Activated naive CD8-positive, alpha-beta T cell treated with anti-CD3 and anti-CD28 coated beads, Interleukin-2, amount 10 ng/mL, durations not matched to agents 7 days and 5 days (primary cell): Measurements from ENCODE around the gene ATP11B. TPM values are rescaled to one million over a fixed set of nuclear protein-coding genes. Genes with fewer than 3 reads are reported as not detected.
"Not testable (repeated sequence)": the region's sequence is repeated elsewhere in the genome, so short reads cannot be mapped to it uniquely, and the experiment has no call there.

Source experiments
- ATAC-seq: fragments of 150-1000 bp; cut with Tn5 transposase; one replicate; pipeline ENCODE4 v1.10.0; 2021; ENCODE audit warnings: low read depth, moderate library complexity
- POLR2A ChIA-PET: fragments of 350-600 bp; sonication (Branson Sonifier 250); formaldehyde crosslinking; loops from one replicate; lab custom pipeline; 2021; ENCODE audit warnings: antibody characterized with exemption; lab: Charles Lee
- DNase-seq: peaks from one replicate; pipeline ENCODE4 v3.0.0; 2021
- H3K27ac Mint-ChIP-seq: one replicate; pipeline ENCODE4 v1.8.0; 2022; ENCODE audit warnings: mild to moderate bottlenecking, mixed read lengths
- H3K27me3 Mint-ChIP-seq: one replicate; pipeline ENCODE4 v1.8.0; 2022; ENCODE audit warnings: mild to moderate bottlenecking, moderate library complexity, mixed read lengths
- H3K36me3 Mint-ChIP-seq: one replicate; pipeline ENCODE4 v1.8.0; 2021; ENCODE audit warnings: mild to moderate bottlenecking, mixed read lengths
- H3K4me1 Mint-ChIP-seq: one replicate; pipeline ENCODE4 v1.8.0; 2021; ENCODE audit warnings: mixed read lengths
- H3K4me3 Mint-ChIP-seq: one replicate; pipeline ENCODE4 v1.8.0; 2022; ENCODE audit warnings: mild to moderate bottlenecking, moderate library complexity, mixed read lengths
- H3K9me3 Mint-ChIP-seq: one replicate; pipeline ENCODE4 v1.8.0; 2021; ENCODE audit warnings: mixed read lengths
- total RNA-seq, 2 experiments: library from RNA; stranded (reverse); gene quantifications; one replicate each; pipeline ENCODE4 v1.2.3, GENCODE V29; 2021

ATP11B gene
- total RNA-seq, 2 experiments from 2014 or later = 125 to 136 TPM

GRCh38 chr3:182822260-182822659 is 29.0 kb downstream of the ATP11B start:
- DNase-seq, ATAC-seq, H3K27me3 Mint-ChIP-seq, H3K9me3 Mint-ChIP-seq, H3K27ac Mint-ChIP-seq, H3K4me3 Mint-ChIP-seq: not testable (repeated sequence)
- POLR2A ChIA-PET = interaction anchor here (1.0 kb wide), 1 partner anchor 9 kb away, joined by 3 read pairs; no protein-coding TSS in a partner anchor
- Mint-ChIP-seq H3K36me3 (peaks cover 46% of the 10 kb centered on the region), H3K4me1 (peaks cover 13% of the 10 kb centered on the region)

DNA sequence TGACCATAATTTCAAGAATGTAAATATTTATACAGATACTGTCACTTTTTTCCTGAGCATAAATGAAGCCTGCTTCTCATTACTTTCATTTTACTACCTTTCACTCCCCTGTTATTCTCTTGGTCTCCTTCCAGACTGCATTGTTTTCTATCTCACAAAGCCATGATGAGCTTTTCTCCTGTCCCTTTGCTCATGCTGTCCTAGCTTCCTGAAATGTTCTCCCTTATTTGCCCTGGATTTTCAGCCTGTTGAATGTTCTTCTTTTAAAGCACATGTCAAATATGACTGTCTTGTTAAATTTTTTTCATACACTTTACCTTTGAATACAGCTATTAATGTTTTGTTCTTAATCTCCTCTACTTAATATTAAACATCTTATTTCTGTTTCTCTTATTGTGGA is 31.7 kb downstream of the ATP11B start:
- ATAC-seq (no peak), DNase-seq (no peak)
- H3K4me3 Mint-ChIP-seq = no peak overlapping the region
- no peak overlapping the region for H3K27ac Mint-ChIP-seq
- H3K9me3 Mint-ChIP-seq = peaks cover 2% of the 10 kb centered on the region
- no peaks in the 10 kb centered on the region for H3K27me3 Mint-ChIP-seq
- POLR2A ChIA-PET = interaction anchor here (0.6 kb wide), 1 partner anchor 1429 kb away, joined by 3 read pairs; no protein-coding TSS in a partner anchor
- peaks cover 10% of the 10 kb centered on the region for H3K4me1 Mint-ChIP-seq
- peaks cover 47% of the 10 kb centered on the region for H3K36me3 Mint-ChIP-seq

DNA sequence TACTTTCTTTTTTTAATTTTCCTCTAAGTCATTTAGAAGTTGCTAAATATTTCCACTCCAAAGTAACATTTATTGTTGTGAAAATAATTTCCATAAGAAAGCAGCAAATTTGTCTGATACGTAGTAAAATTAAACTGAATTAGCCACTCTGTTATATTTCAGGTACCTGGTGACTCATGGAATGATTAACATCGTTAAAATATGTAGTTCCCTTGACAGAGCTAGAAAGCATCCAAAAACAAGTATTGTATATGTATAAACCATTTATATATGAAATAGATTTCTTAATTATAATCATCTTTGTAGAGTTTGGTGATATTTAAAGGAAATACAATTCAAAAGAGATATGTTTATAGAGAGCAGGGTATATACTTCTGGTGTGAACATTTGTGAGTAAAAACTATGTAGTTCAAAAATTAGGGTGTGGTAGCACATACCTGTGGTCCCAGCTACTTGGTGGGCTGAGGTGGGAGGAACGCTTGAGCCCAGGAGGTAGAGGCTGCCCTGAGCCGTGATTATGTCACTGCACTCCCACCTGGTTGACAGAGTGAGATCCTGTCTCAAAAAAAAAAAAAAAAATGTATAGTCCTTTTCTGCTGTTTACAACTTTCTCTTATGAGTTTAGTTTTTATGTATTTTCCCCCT is 36.6 kb downstream of the ATP11B start:
- DNase-seq (no peak), ATAC-seq (no peak)
- H3K4me3 Mint-ChIP-seq = no peak overlapping the region
- no peaks in the 10 kb centered on the region for H3K27me3 Mint-ChIP-seq
- POLR2A ChIA-PET = no interaction called here
- H3K27ac Mint-ChIP-seq = no peak overlapping the region
- H3K36me3 Mint-ChIP-seq = peaks cover 36% of the 10 kb centered on the region
- H3K4me1 Mint-ChIP-seq = peaks cover 22% of the 10 kb centered on the region
- no peaks in the 10 kb centered on the region for H3K9me3 Mint-ChIP-seq

GRCh38 chr3:182837855-182838454 is 44.7 kb downstream of the ATP11B start:
- H3K27me3 Mint-ChIP-seq = no peaks in the 10 kb centered on the region
- DNase-seq (no peak), ATAC-seq (no peak)
- no peaks in the 10 kb centered on the region for H3K9me3 Mint-ChIP-seq
- peaks cover 33% of the 10 kb centered on the region for H3K36me3 Mint-ChIP-seq
- no peak overlapping the region for H3K4me3 Mint-ChIP-seq
- no peak overlapping the region for H3K27ac Mint-ChIP-seq
- H3K4me1 Mint-ChIP-seq = peaks cover 8% of the 10 kb centered on the region
- POLR2A ChIA-PET = no interaction called here

DNA sequence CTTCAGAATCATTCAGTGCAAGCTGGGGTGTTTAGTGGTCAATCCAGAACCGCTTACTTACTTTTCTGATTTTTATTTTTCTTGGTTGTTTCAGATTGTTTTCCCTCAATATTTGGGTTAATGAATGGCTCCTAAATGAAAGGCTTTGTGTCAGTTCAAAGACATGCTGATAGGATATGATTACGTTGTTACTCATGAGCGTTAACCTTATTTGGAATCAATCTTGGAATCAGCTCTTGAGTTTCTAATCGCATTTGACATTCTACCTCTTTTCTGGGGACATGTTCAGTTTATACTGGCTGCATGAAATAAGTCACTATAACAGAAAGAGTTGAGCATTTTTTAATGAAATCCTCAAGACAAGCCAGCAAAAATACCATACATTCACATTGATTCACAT is 50.2 kb downstream of the ATP11B start:
- Mint-ChIP-seq H3K9me3 (no peaks in the 10 kb centered on the region), H3K4me1 (peaks cover 3% of the 10 kb centered on the region), H3K27ac (no peak overlapping the region), H3K27me3 (no peaks in the 10 kb centered on the region), H3K36me3 (peaks cover 39% of the 10 kb centered on the region), H3K4me3 (no peak overlapping the region)
- no peak for ATAC-seq
- DNase-seq = no peak
- POLR2A ChIA-PET = interaction anchor here (1.4 kb wide), 1 partner anchor 50 kb away, joined by 3 read pairs; the partner anchor contains the start of gene ATP11B

DNA sequence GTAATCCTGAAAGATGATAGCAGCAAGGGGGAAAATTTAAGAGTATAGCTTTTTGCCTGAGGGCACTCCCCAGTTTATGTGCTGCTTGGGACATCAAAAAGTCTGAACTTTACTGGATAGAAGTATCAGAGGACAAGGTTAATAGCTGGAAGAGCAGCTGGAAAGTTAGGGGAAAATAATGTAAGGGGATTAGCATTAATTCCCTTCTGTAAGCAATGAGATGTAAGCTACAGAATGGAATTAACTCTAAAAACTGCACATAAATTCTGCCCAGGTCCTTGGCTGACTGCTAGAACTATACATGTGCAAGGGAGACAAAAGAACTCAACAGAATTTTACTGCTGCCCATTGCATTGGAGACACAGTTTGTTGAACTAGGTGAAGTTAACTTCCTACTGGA is 55.6 kb downstream of the ATP11B start:
- H3K4me1 Mint-ChIP-seq = peaks cover 2% of the 10 kb centered on the region
- DNase-seq (no peak), ATAC-seq (no peak)
- H3K4me3 Mint-ChIP-seq = no peak overlapping the region
- no peak overlapping the region for H3K27ac Mint-ChIP-seq
- POLR2A ChIA-PET = no interaction called here
- H3K27me3 Mint-ChIP-seq = no peaks in the 10 kb centered on the region
- no peaks in the 10 kb centered on the region for H3K9me3 Mint-ChIP-seq
- H3K36me3 Mint-ChIP-seq = peaks cover 49% of the 10 kb centered on the region

DNA sequence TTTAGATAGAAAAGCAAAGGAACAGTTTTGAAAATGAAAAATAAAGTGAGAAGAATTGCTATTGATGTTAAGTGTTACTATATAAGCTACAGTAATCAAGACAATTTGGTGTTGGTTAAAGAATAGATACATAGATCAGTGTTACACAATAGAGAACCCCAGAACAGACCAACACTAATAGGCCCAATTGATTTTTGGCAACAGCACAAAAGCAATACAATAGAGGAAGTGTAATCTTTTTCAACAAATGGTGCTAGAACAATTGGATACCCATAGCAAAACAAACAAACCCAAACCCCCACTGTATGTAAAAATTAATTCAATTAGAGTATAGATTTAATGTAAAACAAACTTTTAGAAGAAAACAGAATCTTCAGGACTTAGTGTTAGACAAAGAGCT is 61.8 kb downstream of the ATP11B start:
- H3K36me3 Mint-ChIP-seq = peaks cover 37% of the 10 kb centered on the region
- DNase-seq (no peak), ATAC-seq (no peak)
- H3K9me3 Mint-ChIP-seq = no peaks in the 10 kb centered on the region
- H3K4me1 Mint-ChIP-seq = peaks cover 3% of the 10 kb centered on the region
- no peak overlapping the region for H3K4me3 Mint-ChIP-seq
- peak overlapping the region; percentile 5 for H3K27ac Mint-ChIP-seq
- H3K27me3 Mint-ChIP-seq = no peaks in the 10 kb centered on the region
- POLR2A ChIA-PET = no interaction called here

DNA sequence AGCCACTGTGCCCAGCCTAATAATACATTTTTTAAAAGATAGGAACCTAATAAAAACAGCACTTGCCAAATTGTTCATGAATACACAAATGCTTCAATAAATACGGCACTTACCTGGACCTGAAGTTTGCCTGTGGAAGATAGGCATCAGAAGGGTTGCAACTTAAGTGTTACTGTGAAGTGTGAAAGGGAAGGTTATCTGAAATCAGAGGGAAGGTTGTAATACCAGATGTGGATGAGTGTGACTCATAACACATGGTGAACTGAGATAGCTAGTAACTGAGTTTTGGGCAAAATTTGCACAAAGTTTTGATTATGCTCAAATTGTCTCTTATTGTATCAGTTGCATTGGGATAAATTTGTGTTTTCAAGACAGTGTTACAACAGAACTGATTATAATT is 68.0 kb downstream of the ATP11B start:
- no peaks in the 10 kb centered on the region for H3K27me3 Mint-ChIP-seq
- DNase-seq (no peak), ATAC-seq (peak; percentile 34)
- H3K27ac Mint-ChIP-seq = peak overlapping the region; percentile 77
- POLR2A ChIA-PET = no interaction called here
- H3K36me3 Mint-ChIP-seq = peaks cover 51% of the 10 kb centered on the region
- peaks cover 32% of the 10 kb centered on the region for H3K4me1 Mint-ChIP-seq
- H3K4me3 Mint-ChIP-seq = peak overlapping the region; percentile 37
- no peaks in the 10 kb centered on the region for H3K9me3 Mint-ChIP-seq

- Mint-ChIP-seq H3K27ac (peak overlapping the region; percentile 77), H3K36me3 (peaks cover 50% of the 10 kb centered on the region), H3K4me3 (peak overlapping the region; percentile 67), H3K4me1 (peaks cover 32% of the 10 kb centered on the region), H3K9me3 (no peaks in the 10 kb centered on the region), H3K27me3 (no peaks in the 10 kb centered on the region)
- DNase-seq (no peak), ATAC-seq (peak; percentile 93)
- POLR2A ChIA-PET = interaction anchor here (0.6 to 0.9 kb wide), 4 partner anchors 68 to 237 kb away, joined by 3 to 7 read pairs (median 4); partner anchors contain the start of gene MCCC1
Observed at GRCh38 chr3:182862159-182862860, 69.0 kb downstream of the ATP11B start.

- POLR2A ChIA-PET = no interaction called here
- Mint-ChIP-seq H3K4me3 (no peak overlapping the region), H3K27ac (no peak overlapping the region), H3K4me1 (peaks cover 5% of the 10 kb centered on the region), H3K27me3 (no peaks in the 10 kb centered on the region), H3K36me3 (peaks cover 39% of the 10 kb centered on the region), H3K9me3 (no peaks in the 10 kb centered on the region)
- DNase-seq (no peak), ATAC-seq (no peak)
Observed at GRCh38 chr3:182869059-182869458, 75.8 kb downstream of the ATP11B start.

GRCh38 chr3:182870917-182871316 is 77.6 kb downstream of the ATP11B start:
- H3K27ac Mint-ChIP-seq, DNase-seq, H3K4me1 Mint-ChIP-seq, ATAC-seq, H3K4me3 Mint-ChIP-seq, H3K27me3 Mint-ChIP-seq, H3K9me3 Mint-ChIP-seq: not testable (repeated sequence)
- H3K36me3 Mint-ChIP-seq = peaks cover 31% of the 10 kb centered on the region
- POLR2A ChIA-PET = interaction anchor here (0.7 kb wide), 1 partner anchor 337 kb away, joined by 3 read pairs; no protein-coding TSS in a partner anchor

DNA sequence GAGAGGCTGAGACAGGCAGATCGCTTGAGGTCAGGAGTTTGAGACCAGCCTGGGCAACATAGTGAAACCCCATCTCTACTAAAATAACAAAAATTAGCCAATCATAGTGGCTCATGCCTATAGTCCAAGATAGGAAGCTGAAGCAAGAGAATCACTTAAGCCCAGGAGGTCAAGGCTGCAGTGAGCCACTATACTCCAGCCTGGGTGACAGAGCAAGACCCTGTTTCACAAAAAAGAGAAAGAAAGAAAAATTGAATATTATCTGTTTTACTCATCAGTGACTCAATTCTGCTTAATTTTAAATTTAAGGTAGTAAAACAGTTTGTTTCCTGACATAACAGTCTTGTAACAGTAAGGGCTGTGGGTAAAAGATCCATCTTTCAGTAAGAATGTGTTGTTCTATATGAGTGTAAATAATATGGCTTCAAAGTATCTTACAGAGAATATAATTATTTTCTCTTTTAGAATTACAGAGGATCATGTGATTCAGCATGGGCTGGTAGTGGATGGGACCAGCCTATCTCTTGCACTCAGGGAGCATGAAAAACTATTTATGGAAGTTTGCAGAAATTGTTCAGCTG is 85.8 kb downstream of the ATP11B start:
- H3K27ac Mint-ChIP-seq = no peak overlapping the region
- H3K27me3 Mint-ChIP-seq = no peaks in the 10 kb centered on the region
- no peaks in the 10 kb centered on the region for H3K9me3 Mint-ChIP-seq
- no peak overlapping the region for H3K4me3 Mint-ChIP-seq
- DNase-seq = no peak
- POLR2A ChIA-PET = no interaction called here
- H3K36me3 Mint-ChIP-seq = peaks cover 9% of the 10 kb centered on the region
- no peak for ATAC-seq
- H3K4me1 Mint-ChIP-seq = peaks cover 3% of the 10 kb centered on the region

DNA sequence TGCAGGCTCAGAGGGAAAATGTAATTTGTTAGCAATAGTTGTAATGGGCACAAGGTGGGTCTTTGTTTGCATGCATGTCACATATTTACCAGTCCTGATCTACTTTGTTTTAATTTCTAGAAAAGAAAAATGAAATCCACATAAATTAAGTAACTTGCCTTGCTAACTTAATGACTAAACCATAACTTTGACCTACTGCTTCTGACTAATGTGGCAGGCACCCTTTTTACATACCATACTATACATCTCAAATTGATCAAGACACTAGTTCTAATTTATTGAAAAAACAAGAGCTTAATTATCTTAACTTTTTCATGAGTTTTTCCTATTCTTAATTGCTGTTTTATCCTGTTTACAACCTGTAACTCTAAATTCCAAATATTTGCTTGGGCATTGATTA is 93.2 kb downstream of the ATP11B start:
- H3K27ac Mint-ChIP-seq = no peak overlapping the region
- H3K4me3 Mint-ChIP-seq = no peak overlapping the region
- peaks cover 12% of the 10 kb centered on the region for H3K36me3 Mint-ChIP-seq
- ATAC-seq = no peak
- no peaks in the 10 kb centered on the region for H3K27me3 Mint-ChIP-seq
- DNase-seq = no peak
- POLR2A ChIA-PET = no interaction called here
- H3K4me1 Mint-ChIP-seq = no peaks in the 10 kb centered on the region
- no peaks in the 10 kb centered on the region for H3K9me3 Mint-ChIP-seq
